GM11168 (cell line): ENCODE data around the gene FAXC.
"Not testable (repeated sequence)": the region's sequence is repeated elsewhere in the genome, so short reads cannot be mapped to it uniquely, and the experiment has no call there.

ENCODE experiments used
- in situ Hi-C: fragments of 300-500 bp; cut with MboI; formaldehyde crosslinking; loops from one replicate; pipeline ENCODE4 v1.12.0; 2022; ENCODE audit warnings: low sequenced_read_pairs; ENCODE audit not compliant: unreplicated experiment

The FAXC gene

GRCh38 chr6:99344289-99344688, 5.2 kb downstream of the FAXC start:
- in situ Hi-C loops, result no loop called here

GRCh38 chr6:99341862-99342455, 7.5 kb downstream of the FAXC start:
- in situ Hi-C loops, result no loop called here

- in situ Hi-C loops, result no loop called here
These were observed 11.3 kb downstream of the FAXC start for GRCh38 chr6:99338188-99338587.

GRCh38 chr6:99335298-99335697, 14.2 kb downstream of the FAXC start:
- in situ Hi-C loops, result not testable (repeated sequence)

DNA sequence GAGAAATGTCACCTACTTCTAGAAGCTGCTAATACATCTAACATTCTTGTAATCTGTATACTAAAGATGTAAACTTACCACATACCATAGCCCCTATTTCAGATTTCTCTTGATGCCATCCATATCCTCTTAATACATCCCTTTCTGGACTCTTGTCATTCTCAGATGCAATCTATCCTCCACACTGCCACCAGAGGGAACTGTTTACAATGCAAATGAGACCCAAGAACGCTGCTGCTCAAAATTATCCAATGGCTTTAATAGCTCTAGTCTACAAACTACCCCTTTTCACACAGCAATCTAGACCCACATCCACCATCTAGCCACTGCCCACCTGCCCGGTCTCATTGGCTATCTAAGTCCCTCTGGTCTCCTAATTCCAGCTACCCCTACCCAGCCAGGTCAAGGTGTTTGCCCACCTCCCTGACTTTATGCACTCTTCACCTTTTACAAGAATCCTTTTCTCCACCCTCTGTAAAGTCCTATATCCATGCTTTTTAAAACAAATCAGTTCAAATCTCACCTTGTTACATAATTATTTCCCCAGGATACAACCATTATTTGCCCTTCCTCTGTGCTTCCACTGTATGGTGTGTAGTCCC, 14.8 kb downstream of the FAXC start:
- in situ Hi-C loops, result no loop called here

- in situ Hi-C loops, result no loop called here
These were observed 16.4 kb downstream of the FAXC start for GRCh38 chr6:99333068-99333467.

DNA sequence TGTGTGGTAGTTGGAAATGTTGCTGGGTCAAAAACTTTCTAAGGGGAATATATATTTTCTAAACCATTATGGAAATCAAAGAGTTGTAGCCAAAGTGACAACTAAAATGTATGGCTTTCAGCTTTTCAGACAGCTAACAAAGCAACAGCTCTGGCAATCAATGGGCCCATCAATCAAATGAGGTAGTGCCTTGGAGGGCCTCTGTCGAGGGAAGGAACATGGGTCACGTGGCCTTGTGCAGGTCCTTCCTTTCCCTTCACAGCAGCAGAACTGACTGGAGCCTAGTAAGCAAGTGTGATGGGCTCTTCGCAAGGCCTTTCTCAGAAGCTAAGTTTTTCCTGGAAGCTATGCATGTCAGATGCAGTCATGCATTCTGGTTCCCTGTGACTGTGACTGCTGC, 17.9 kb downstream of the FAXC start:
- in situ Hi-C loops, result no loop called here

GRCh38 chr6:99330159-99330558, 19.3 kb downstream of the FAXC start:
- in situ Hi-C loops, result no loop called here

- in situ Hi-C loops, result no loop called here
These were observed 24.5 kb downstream of the FAXC start for GRCh38 chr6:99324996-99325395.

- in situ Hi-C loops, result no loop called here
These were observed 30.9 kb downstream of the FAXC start for GRCh38 chr6:99318566-99318965.

- in situ Hi-C loops, result no loop called here
These were observed 37.1 kb downstream of the FAXC start for GRCh38 chr6:99312354-99312753.

DNA sequence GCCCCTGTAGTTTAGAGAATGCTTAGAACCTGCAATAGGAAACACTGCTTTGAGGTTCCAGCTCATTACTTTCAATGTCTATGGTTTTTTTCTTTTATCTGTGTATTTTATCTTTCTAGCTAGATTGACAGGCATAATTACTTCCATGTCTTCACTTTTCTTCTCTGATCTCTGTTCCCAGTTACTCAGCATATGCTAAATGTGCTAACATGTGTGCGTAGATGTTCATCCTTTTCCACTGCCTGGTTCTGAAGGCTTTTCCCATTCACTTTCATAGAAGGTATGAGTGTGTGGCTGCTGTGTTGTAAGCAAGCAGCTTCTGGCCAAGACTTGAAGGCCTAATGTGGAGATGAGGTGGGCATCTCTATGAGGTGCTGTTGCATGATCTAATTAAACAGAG, 38.9 kb downstream of the FAXC start:
- in situ Hi-C loops, result no loop called here

GRCh38 chr6:99309557-99309956, 39.9 kb downstream of the FAXC start:
- in situ Hi-C loops, result no loop called here

GRCh38 chr6:99308788-99309187, 40.7 kb downstream of the FAXC start:
- in situ Hi-C loops, result no loop called here

GRCh38 chr6:99307295-99307907, 42.1 kb downstream of the FAXC start:
- in situ Hi-C loops, result no loop called here

GRCh38 chr6:99306341-99306740, 43.1 kb downstream of the FAXC start:
- in situ Hi-C loops, result no loop called here

- in situ Hi-C loops, result no loop called here
These were observed 44.4 kb downstream of the FAXC start for GRCh38 chr6:99305021-99305554.

DNA sequence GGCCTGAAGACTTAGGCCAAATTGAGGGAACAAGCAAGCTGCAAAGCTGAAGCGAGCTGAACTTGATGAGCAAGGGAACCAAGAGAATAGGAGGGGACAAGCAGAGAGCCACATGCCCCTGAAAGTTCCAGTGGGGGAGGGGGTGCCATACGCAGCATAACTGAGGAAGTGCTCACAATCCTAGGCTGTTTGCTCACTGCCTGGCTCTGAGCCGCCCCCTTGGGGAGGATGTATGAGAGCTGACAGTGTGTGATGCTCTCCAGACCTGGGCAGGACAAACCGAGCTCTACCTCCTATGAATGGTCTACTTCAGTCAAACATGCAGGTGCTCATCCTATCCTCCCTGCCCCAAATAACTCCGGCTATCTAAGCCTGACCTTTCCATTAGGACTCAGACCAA, 52.1 kb downstream of the FAXC start:
- in situ Hi-C loops, result no loop called here

GRCh38 chr6:99297006-99297405, 52.5 kb downstream of the FAXC start:
- in situ Hi-C loops, result no loop called here

- in situ Hi-C loops, result no loop called here
These were observed 53.2 kb downstream of the FAXC start for GRCh38 chr6:99296261-99296660.

GRCh38 chr6:99295276-99295675, 54.2 kb downstream of the FAXC start:
- in situ Hi-C loops, result no loop called here

GRCh38 chr6:99294786-99295185, 54.7 kb downstream of the FAXC start:
- in situ Hi-C loops, result no loop called here
